ENCODE measurements around the gene CCBE1.

The CCBE1 gene

GRCh38 chr18:59577386-59577655, 119.9 kb downstream of the CCBE1 start:
- no peak overlapping the region for H3K4me3 ChIP-seq (ENCODE audit: low read length)
- DNase-seq (ENCODE audit: low read depth): no peak
- no peak for TF ChIP-seq CTCF (conservative IDR thresholded peaks at IDR 0.05; ENCODE audit: low read depth, low read length)

- H3K4me3 ChIP-seq (ENCODE audit: low read length): no peak overlapping the region
- no peak for DNase-seq (ENCODE audit: low read depth)
- TF ChIP-seq CTCF (conservative IDR thresholded peaks at IDR 0.05; ENCODE audit: low read depth, low read length): no peak
These were observed 120.5 kb downstream of the CCBE1 start for GRCh38 chr18:59576541-59577385.

- no peak for TF ChIP-seq CTCF (conservative IDR thresholded peaks at IDR 0.05; ENCODE audit: low read depth, low read length)
- no peak overlapping the region for H3K4me3 ChIP-seq (ENCODE audit: low read length)
- no peak for DNase-seq (ENCODE audit: low read depth)
These were observed 121.2 kb downstream of the CCBE1 start for GRCh38 chr18:59575995-59576394.

GRCh38 chr18:59573962-59574361, 123.3 kb downstream of the CCBE1 start:
- no peak for TF ChIP-seq CTCF (conservative IDR thresholded peaks at IDR 0.05; ENCODE audit: low read depth, low read length)
- no peak overlapping the region for H3K4me3 ChIP-seq (ENCODE audit: low read length)
- DNase-seq (ENCODE audit: low read depth): no peak

- H3K4me3 ChIP-seq (ENCODE audit: low read length): no peak overlapping the region
These were observed 125.3 kb downstream of the CCBE1 start for GRCh38 chr18:59571902-59572301.

GRCh38 chr18:59570796-59571195, 126.4 kb downstream of the CCBE1 start:
- H3K4me3 ChIP-seq (ENCODE audit: low read length): no peak overlapping the region
- DNase-seq (ENCODE audit: low read depth): no peak
- TF ChIP-seq CTCF (conservative IDR thresholded peaks at IDR 0.05; ENCODE audit: low read depth, low read length): no peak

More at GRCh38 chr18:59571902-59572301, 125.3 kb downstream of the CCBE1 start:
- no peak for DNase-seq (ENCODE audit: low read depth)
- TF ChIP-seq CTCF (conservative IDR thresholded peaks at IDR 0.05; ENCODE audit: low read depth, low read length): no peak

GRCh38 chr18:59570101-59570775, 127.0 kb downstream of the CCBE1 start:
- H3K4me3 ChIP-seq (ENCODE audit: low read length): no peak overlapping the region
- DNase-seq (ENCODE audit: low read depth): no peak
- no peak for TF ChIP-seq CTCF (conservative IDR thresholded peaks at IDR 0.05; ENCODE audit: low read depth, low read length)
